ENCODE results near the gene PLAAT2. TPM values are rescaled to one million over a fixed set of nuclear protein-coding genes. Genes with fewer than 3 reads are reported as not detected.
"Not testable (repeated sequence)": the region's sequence is repeated elsewhere in the genome, so short reads cannot be mapped to it uniquely, and the experiment has no call there.

Gene PLAAT2
- total and polyA plus RNA-seq, 4 donors = 0.32 to 0.44 TPM; not detected in 2

DNA sequence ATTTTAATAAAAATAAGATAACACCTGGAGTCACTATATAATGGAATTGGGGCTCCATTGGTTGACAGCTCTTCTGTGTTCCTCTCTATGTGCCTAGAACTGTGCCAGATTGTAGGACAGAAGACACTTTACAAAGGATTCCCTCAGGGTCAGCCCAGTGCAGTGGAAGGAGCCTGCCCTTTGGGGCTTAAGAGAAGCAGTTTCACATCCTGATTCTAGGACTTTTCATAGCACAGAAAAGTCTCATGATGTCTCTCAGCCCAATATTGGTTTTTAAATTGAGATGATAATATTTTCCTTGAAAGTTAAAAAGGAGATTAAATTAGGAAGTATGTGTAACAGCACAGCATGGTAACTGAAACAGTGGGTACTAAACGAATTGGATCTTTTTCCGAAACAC is 19.5 kb downstream of the PLAAT2 start:
- WGBS = 92% methylated on average over 2 of the region's 2 CpGs
- H3K4me1 ChIP-seq (ENCODE audit: control insufficient read depth in 4 of 4, insufficient read depth in 4 of 4, low read length in 3 of 4) = peaks cover 0 to 2% (median 0%) of the 10 kb centered on the region in 4 donors

DNA sequence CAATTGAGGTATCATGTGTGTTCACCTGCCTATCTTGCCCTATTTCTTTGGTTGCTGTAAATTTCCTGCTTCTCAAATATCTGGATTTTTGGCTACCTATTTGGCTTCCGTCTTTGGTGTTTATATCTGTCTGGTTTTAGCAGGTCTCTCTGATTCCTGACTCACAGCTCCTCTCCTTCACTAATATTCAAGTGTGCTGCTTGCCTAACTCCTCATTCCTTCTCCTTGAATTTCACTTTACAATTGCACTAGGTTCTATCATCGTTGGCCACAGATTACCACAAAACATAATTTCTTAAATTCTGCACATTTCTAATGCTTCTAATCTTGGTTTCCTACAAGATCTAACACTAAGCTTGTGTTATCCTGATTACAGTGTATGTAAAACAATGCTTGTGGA is 20.7 kb downstream of the PLAAT2 start:
- H3K4me3 ChIP-seq (ENCODE audit: low read depth in 1 of 3, low read length in 3 of 3); DNase-seq (ENCODE audit: low spot score); H3K27me3 ChIP-seq (ENCODE audit: control insufficient read depth in 4 of 4, insufficient read depth in 4 of 4, low read length in 3 of 4); H3K9ac ChIP-seq (ENCODE audit: low read depth in 1 of 2, low read length in 2 of 2); H3K9me3 ChIP-seq (ENCODE audit: control insufficient read depth in 4 of 4, low read length in 3 of 4); H3K27ac ChIP-seq (ENCODE audit: low read depth in 1 of 2, low read length in 2 of 2): not testable (repeated sequence)
- Histone ChIP-seq H3K4me1 (ENCODE audit: control insufficient read depth in 4 of 4, insufficient read depth in 4 of 4, low read length in 3 of 4) (peaks cover 8 to 14% (median 10%) of the 10 kb centered on the region in 4 donors), H3K36me3 (ENCODE audit: control insufficient read depth in 4 of 4, insufficient read depth in 3 of 4, low read depth in 1 of 4, low read length in 3 of 4) (peaks cover 3 to 33% (median 27%) of the 10 kb centered on the region in 4 donors)
- WGBS = 88% methylated on average over 2 of the region's 2 CpGs

More for the DNA sequence above, 19.5 kb downstream of the PLAAT2 start:
- no peak for DNase-seq (ENCODE audit: low spot score)
- Histone ChIP-seq H3K9ac (ENCODE audit: low read depth in 1 of 2, low read length in 2 of 2) (no peak overlapping the region), H3K36me3 (ENCODE audit: control insufficient read depth in 4 of 4, insufficient read depth in 3 of 4, low read depth in 1 of 4, low read length in 3 of 4) (peaks cover 3 to 33% (median 28%) of the 10 kb centered on the region in 4 donors), H3K4me3 (ENCODE audit: low read depth in 1 of 3, low read length in 3 of 3) (no peak overlapping the region), H3K27ac (ENCODE audit: low read depth in 1 of 2, low read length in 2 of 2) (no peak overlapping the region), H3K9me3 (ENCODE audit: control insufficient read depth in 4 of 4, low read length in 3 of 4) (no peaks in the 10 kb centered on the region), H3K27me3 (ENCODE audit: control insufficient read depth in 4 of 4, insufficient read depth in 4 of 4, low read length in 3 of 4) (no peaks in the 10 kb centered on the region)
- TF ChIP-seq RXRA (IDR thresholded peaks at IDR 0.05) (no peak), FOXA2 (IDR thresholded peaks at IDR 0.05) (no peak), GABPA (IDR thresholded peaks at IDR 0.05 in 1 of 2, conservative IDR thresholded peaks at IDR 0.05 in 1 of 2) (no peak), EGR1 (IDR thresholded peaks at IDR 0.05; ENCODE audit: low read depth in 2 of 2) (no peak), FOXA1 (IDR thresholded peaks at IDR 0.05) (no peak), NR2F2 (IDR thresholded peaks at IDR 0.05) (no peak), HNF4G (IDR thresholded peaks at IDR 0.05) (no peak), HNF4A (conservative IDR thresholded peaks at IDR 0.05) (no peak), TAF1 (conservative IDR thresholded peaks at IDR 0.05) (no peak), SP1 (IDR thresholded peaks at IDR 0.05) (no peak), RAD21 (IDR thresholded peaks at IDR 0.05) (no peak), ZBTB33 (IDR thresholded peaks at IDR 0.05) (no peak), YY1 (IDR thresholded peaks at IDR 0.05) (no peak), JUND (IDR thresholded peaks at IDR 0.05) (no peak)
- TF ChIP-seq, protein P1, sequence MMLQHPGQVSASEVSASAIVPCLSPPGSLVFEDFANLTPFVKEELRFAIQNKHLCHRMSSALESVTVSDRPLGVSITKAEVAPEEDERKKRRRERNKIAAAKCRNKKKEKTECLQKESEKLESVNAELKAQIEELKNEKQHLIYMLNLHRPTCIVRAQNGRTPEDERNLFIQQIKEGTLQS (IDR thresholded peaks at IDR 0.05) = no peak
- TF ChIP-seq, protein P2, sequence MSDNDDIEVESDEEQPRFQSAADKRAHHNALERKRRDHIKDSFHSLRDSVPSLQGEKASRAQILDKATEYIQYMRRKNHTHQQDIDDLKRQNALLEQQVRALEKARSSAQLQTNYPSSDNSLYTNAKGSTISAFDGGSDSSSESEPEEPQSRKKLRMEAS (IDR thresholded peaks at IDR 0.05) = no peak
- TF ChIP-seq, protein P3, sequence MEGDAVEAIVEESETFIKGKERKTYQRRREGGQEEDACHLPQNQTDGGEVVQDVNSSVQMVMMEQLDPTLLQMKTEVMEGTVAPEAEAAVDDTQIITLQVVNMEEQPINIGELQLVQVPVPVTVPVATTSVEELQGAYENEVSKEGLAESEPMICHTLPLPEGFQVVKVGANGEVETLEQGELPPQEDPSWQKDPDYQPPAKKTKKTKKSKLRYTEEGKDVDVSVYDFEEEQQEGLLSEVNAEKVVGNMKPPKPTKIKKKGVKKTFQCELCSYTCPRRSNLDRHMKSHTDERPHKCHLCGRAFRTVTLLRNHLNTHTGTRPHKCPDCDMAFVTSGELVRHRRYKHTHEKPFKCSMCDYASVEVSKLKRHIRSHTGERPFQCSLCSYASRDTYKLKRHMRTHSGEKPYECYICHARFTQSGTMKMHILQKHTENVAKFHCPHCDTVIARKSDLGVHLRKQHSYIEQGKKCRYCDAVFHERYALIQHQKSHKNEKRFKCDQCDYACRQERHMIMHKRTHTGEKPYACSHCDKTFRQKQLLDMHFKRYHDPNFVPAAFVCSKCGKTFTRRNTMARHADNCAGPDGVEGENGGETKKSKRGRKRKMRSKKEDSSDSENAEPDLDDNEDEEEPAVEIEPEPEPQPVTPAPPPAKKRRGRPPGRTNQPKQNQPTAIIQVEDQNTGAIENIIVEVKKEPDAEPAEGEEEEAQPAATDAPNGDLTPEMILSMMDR (IDR thresholded peaks at IDR 0.05; ENCODE audit: low read depth, low read length, missing input control) = no peak
- TF ChIP-seq, protein P4, sequence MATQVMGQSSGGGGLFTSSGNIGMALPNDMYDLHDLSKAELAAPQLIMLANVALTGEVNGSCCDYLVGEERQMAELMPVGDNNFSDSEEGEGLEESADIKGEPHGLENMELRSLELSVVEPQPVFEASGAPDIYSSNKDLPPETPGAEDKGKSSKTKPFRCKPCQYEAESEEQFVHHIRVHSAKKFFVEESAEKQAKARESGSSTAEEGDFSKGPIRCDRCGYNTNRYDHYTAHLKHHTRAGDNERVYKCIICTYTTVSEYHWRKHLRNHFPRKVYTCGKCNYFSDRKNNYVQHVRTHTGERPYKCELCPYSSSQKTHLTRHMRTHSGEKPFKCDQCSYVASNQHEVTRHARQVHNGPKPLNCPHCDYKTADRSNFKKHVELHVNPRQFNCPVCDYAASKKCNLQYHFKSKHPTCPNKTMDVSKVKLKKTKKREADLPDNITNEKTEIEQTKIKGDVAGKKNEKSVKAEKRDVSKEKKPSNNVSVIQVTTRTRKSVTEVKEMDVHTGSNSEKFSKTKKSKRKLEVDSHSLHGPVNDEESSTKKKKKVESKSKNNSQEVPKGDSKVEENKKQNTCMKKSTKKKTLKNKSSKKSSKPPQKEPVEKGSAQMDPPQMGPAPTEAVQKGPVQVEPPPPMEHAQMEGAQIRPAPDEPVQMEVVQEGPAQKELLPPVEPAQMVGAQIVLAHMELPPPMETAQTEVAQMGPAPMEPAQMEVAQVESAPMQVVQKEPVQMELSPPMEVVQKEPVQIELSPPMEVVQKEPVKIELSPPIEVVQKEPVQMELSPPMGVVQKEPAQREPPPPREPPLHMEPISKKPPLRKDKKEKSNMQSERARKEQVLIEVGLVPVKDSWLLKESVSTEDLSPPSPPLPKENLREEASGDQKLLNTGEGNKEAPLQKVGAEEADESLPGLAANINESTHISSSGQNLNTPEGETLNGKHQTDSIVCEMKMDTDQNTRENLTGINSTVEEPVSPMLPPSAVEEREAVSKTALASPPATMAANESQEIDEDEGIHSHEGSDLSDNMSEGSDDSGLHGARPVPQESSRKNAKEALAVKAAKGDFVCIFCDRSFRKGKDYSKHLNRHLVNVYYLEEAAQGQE (IDR thresholded peaks at IDR 0.05) = no peak
